H1 (cell line): Measurements from ENCODE around the gene PAIP1.

Source experiments
- EZH2 ChIP-seq: fragments of 200-600 bp; sonication (generic); IDR thresholded peaks from 2 replicates; pipeline ENCODE4 v1.7.1; 2012; ENCODE audit warnings: low read depth, mild to moderate bottlenecking, moderate library complexity, low read length, inconsistent platforms; ENCODE audit not compliant: severe bottlenecking
- GABPA ChIP-seq: IDR thresholded peaks from 2 replicates; pipeline ENCODE4 v1.6.1; 2011; ENCODE audit warnings: mild to moderate bottlenecking, low read length, moderate library complexity, borderline replicate concordance; ENCODE audit not compliant: insufficient read depth
- MAFK ChIP-seq: IDR thresholded peaks from 2 replicates; pipeline ENCODE4 v1.6.1; 2012; ENCODE audit warnings: low read depth, mild to moderate bottlenecking, improper control_type of control experiment, low read length
- POLR2A ChIP-seq, 2 experiments: IDR thresholded peaks; 1 replicate in 1 of 2; 2 replicates in 1 of 2; pipeline ENCODE4 v1.6.1; 2011; ENCODE audit warnings: low read depth in 2 of 2, low read length in 2 of 2, mild to moderate bottlenecking in 2 of 2; ENCODE audit errors: control extremely low read depth in 1 of 2
- POLR2AphosphoS5 ChIP-seq: IDR thresholded peaks from 2 replicates; pipeline ENCODE4 v1.6.1; 2011; ENCODE audit warnings: low read depth, low read length
- RFX5 ChIP-seq: IDR thresholded peaks from 2 replicates; pipeline ENCODE4 v1.6.1; 2011; ENCODE audit warnings: low read depth, low read length, improper control_type of control experiment, borderline replicate concordance
- SRF ChIP-seq: IDR thresholded peaks from 2 replicates; pipeline ENCODE4 v1.6.1; 2011; ENCODE audit warnings: mild to moderate bottlenecking, low read depth, low read length, moderate library complexity
- TF ChIP-seq, protein P1 (sequence below), 3 experiments: IDR thresholded peaks; 1 replicate in 2 of 3; 2 replicates in 1 of 3; pipeline versions ENCODE4 v1.5.1 to v1.6.1; 2011; ENCODE audit warnings: low read length in 3 of 3, mild to moderate bottlenecking in 3 of 3, inconsistent platforms in 2 of 3, low read depth in 1 of 3, moderate library complexity in 1 of 3; ENCODE audit not compliant: insufficient read depth in 1 of 3; ENCODE audit errors: control extremely low read depth in 1 of 3
- TF ChIP-seq, protein P2 (sequence below): IDR thresholded peaks from 2 replicates; pipeline ENCODE4 v1.6.1; 2011; ENCODE audit warnings: low read length, improper control_type of control experiment

DNA sequence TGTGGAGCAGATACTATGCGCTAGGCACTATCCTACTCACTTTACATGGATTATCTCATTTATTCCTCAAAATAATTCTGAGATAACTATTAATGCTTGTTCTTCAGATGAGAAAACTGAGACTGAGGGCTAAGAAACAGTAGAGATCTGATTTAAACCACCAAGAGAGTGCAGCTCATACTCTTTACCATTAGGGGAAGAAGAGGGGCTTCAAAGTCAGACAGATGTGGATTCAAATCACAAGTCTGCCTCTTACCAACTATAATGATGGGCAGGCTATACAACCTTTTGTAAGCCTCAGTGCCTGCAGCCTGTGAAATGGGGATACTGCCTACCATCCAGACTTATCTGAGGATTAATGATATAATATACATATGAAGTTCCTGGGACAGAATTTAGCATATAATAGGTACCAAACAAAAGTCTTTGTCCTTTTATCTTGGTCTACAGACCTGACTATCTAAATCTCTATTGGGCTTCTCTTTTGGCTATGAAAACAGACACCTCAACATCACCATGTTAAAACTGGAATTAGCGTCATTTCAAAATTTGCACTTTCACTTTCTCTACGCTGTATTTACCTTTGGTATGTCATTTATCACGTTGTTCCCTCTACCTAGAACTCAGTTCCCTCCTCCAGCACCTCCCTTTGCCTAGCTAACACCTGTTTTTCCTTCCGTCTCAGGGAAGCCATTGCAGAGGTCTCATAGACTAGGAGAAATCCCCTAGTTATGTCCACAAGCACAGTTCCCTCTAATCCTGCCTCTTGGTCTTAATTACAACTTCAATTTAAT is 59.4 kb downstream of the PAIP1 start:
- no peak for TF ChIP-seq SRF
- TF ChIP-seq MAFK = no peak
- TF ChIP-seq, protein P1, sequence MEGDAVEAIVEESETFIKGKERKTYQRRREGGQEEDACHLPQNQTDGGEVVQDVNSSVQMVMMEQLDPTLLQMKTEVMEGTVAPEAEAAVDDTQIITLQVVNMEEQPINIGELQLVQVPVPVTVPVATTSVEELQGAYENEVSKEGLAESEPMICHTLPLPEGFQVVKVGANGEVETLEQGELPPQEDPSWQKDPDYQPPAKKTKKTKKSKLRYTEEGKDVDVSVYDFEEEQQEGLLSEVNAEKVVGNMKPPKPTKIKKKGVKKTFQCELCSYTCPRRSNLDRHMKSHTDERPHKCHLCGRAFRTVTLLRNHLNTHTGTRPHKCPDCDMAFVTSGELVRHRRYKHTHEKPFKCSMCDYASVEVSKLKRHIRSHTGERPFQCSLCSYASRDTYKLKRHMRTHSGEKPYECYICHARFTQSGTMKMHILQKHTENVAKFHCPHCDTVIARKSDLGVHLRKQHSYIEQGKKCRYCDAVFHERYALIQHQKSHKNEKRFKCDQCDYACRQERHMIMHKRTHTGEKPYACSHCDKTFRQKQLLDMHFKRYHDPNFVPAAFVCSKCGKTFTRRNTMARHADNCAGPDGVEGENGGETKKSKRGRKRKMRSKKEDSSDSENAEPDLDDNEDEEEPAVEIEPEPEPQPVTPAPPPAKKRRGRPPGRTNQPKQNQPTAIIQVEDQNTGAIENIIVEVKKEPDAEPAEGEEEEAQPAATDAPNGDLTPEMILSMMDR (IDR thresholded peaks at IDR 0.05; ENCODE audit: control extremely low read depth in 1 of 3, insufficient read depth in 1 of 3, low read depth in 1 of 3, low read length in 3 of 3) = no peak
- no peak for TF ChIP-seq GABPA
- TF ChIP-seq, protein P2, sequence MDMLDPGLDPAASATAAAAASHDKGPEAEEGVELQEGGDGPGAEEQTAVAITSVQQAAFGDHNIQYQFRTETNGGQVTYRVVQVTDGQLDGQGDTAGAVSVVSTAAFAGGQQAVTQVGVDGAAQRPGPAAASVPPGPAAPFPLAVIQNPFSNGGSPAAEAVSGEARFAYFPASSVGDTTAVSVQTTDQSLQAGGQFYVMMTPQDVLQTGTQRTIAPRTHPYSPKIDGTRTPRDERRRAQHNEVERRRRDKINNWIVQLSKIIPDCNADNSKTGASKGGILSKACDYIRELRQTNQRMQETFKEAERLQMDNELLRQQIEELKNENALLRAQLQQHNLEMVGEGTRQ = no peak
- TF ChIP-seq POLR2AphosphoS5 = no peak
- TF ChIP-seq RFX5 = no peak
- TF ChIP-seq EZH2 = no peak
- TF ChIP-seq POLR2A (IDR thresholded peaks at IDR 0.05; ENCODE audit: control extremely low read depth in 1 of 2, low read depth in 2 of 2, low read length in 2 of 2) = no peak
